ENCODE measurements around the gene MOB3B. TPM values are rescaled to one million over a fixed set of nuclear protein-coding genes. Genes with fewer than 3 reads are reported as not detected.

MOB3B gene
- total RNA-seq, 2 experiments from 2014 or later, result 0.25 to 0.30 TPM

DNA sequence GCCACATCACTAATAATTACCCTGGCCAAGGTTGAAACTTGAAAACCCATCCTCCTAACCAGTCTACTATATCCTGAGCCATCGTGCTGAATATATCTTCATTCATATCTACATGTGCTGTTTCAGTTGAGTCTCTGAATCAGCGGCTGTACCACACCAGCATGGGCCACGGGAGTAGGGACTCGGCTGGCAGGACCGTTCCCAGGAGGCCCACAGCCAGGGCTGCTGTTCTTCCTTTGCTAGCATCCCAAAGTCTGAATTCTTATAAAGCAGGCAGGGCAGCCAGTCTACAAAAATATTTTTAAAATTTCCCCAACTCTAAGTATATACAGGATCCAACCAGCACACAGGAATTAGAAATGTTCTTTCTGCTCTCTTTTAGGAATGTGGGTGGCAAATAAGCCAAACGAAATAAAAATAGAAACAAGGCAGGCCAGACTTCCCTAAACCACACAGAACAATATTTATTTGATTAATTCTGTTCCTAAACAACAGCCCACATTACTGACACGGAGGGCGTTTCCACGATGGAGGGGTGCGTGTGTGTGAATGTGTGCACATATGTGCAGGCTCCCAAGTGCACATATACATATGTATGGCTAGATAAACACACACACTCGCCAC, 189.8 kb downstream of the MOB3B start:
- Histone ChIP-seq H3K27ac (ENCODE audit: low read depth in 1 of 2, low read length in 2 of 2) (no peak overlapping the region), H3K4me3 (ENCODE audit: low read length) (no peak overlapping the region), H3K4me1 (ENCODE audit: insufficient read depth, low read length) (no peaks in the 10 kb centered on the region), H3K9me3 (ENCODE audit: control insufficient read depth in 1 of 2, insufficient read depth in 1 of 2, low read length in 2 of 2) (peaks cover 0 to 3% of the 10 kb centered on the region in 2 experiments), H3K36me3 (ENCODE audit: insufficient read depth, low read length) (no peaks in the 10 kb centered on the region), H3K27me3 (ENCODE audit: control insufficient read depth in 1 of 2, insufficient read depth in 2 of 2, low read length in 2 of 2) (no peaks in the 10 kb centered on the region)
- no peaks in the 10 kb centered on the region for H3K36me3 Mint-ChIP-seq (ENCODE audit: low read depth)
- TF ChIP-seq, protein P1, sequence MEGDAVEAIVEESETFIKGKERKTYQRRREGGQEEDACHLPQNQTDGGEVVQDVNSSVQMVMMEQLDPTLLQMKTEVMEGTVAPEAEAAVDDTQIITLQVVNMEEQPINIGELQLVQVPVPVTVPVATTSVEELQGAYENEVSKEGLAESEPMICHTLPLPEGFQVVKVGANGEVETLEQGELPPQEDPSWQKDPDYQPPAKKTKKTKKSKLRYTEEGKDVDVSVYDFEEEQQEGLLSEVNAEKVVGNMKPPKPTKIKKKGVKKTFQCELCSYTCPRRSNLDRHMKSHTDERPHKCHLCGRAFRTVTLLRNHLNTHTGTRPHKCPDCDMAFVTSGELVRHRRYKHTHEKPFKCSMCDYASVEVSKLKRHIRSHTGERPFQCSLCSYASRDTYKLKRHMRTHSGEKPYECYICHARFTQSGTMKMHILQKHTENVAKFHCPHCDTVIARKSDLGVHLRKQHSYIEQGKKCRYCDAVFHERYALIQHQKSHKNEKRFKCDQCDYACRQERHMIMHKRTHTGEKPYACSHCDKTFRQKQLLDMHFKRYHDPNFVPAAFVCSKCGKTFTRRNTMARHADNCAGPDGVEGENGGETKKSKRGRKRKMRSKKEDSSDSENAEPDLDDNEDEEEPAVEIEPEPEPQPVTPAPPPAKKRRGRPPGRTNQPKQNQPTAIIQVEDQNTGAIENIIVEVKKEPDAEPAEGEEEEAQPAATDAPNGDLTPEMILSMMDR (IDR thresholded peaks at IDR 0.05), result no peak
- no peaks in the 10 kb centered on the region for H3K4me1 Mint-ChIP-seq (ENCODE audit: low read depth)
- H3K4me3 Mint-ChIP-seq, result no peak overlapping the region
- ATAC-seq (ENCODE audit: poor library complexity) (no peak), DNase-seq (no peak)
- ChIA-PET CTCF (no interaction called here), POLR2A (no interaction called here)
- no peak overlapping the region for H3K27ac Mint-ChIP-seq
- H3K9me3 Mint-ChIP-seq, result no peaks in the 10 kb centered on the region
- H3K27me3 Mint-ChIP-seq, result no peaks in the 10 kb centered on the region
- intact Hi-C loops (cut with DNase I, micrococcal nuclease), result loop anchor here in 1 of 2 experiments (5.0 kb wide), 1 partner anchor 208 kb away; no protein-coding TSS in a partner anchor

DNA sequence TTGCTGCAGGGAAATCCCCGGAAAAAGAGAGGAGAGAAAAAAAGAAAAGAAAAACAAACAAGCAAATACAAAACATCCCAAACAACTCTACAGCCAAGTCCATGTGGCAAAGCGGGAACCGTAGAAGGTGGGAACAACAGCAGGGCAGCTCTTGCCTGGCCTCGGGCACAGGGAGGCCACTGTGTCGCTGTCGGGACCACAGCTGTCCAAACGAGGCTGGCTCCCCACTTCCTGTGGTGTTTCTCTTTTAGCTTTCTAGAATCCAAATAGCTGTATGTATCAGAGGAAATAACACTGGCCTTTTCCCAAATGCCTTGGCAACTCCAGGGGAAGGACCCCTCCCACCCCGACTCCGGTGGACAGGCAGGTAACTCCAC, 191.1 kb downstream of the MOB3B start:
- Histone ChIP-seq H3K27ac (ENCODE audit: low read depth in 1 of 2, low read length in 2 of 2) (no peak overlapping the region), H3K36me3 (ENCODE audit: insufficient read depth, low read length) (no peaks in the 10 kb centered on the region), H3K4me3 (ENCODE audit: low read length) (no peak overlapping the region), H3K27me3 (ENCODE audit: control insufficient read depth in 1 of 2, insufficient read depth in 2 of 2, low read length in 2 of 2) (no peaks in the 10 kb centered on the region), H3K9me3 (ENCODE audit: control insufficient read depth in 1 of 2, insufficient read depth in 1 of 2, low read length in 2 of 2) (peaks cover 0 to 3% of the 10 kb centered on the region in 2 experiments), H3K4me1 (ENCODE audit: insufficient read depth, low read length) (no peaks in the 10 kb centered on the region)
- ATAC-seq (ENCODE audit: poor library complexity) (no peak), DNase-seq (no peak)
- intact Hi-C loops (cut with DNase I, micrococcal nuclease), result loop anchor here in 1 of 2 experiments (5.0 kb wide), 1 partner anchor 209 kb away; no protein-coding TSS in a partner anchor
- H3K27me3 Mint-ChIP-seq, result no peaks in the 10 kb centered on the region
- no peak overlapping the region for H3K27ac Mint-ChIP-seq
- H3K4me1 Mint-ChIP-seq (ENCODE audit: low read depth), result no peaks in the 10 kb centered on the region
- POLR2A ChIA-PET, result no interaction called here
- CTCF ChIA-PET, result no interaction called here
- no peaks in the 10 kb centered on the region for H3K36me3 Mint-ChIP-seq (ENCODE audit: low read depth)
- TF ChIP-seq, protein P1 (IDR thresholded peaks at IDR 0.05), result no peak
- no peaks in the 10 kb centered on the region for H3K9me3 Mint-ChIP-seq
- no peak overlapping the region for H3K4me3 Mint-ChIP-seq

DNA sequence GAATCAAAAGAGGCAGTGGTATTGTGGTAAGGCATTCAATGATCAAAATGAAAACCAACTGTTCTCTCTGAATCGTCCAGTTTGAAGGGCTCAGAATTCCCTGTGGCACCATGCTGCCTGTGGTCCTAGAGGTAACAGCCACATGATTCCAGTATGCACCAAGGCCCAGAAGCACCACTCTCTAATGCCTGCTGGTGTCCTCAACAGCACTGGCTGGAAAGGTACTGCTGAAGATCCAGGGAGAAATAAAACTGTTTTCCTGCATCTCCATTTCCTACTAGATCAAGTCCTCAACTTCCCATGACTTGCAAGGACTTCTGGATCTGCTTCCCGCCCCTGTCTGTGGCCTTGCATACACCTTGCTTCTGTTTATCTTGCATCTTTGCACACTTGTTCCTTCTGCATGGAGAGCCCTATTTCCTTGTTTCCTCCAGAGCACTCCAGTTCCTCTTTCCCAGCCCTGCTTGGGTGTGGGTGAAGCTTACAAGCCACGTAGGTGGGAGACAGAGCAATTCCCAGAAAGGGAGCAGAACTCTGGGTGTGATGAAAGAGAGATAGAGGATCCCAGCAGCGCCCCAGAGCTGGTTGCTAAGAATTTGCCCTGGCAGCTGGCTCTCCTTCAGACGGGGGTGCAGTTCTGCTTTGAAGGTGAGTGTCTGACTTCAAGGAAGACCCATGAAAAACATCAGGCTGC, 191.6 kb downstream of the MOB3B start:
- Histone ChIP-seq H3K4me1 (ENCODE audit: insufficient read depth, low read length) (peaks cover 2% of the 10 kb centered on the region), H3K36me3 (ENCODE audit: insufficient read depth, low read length) (no peaks in the 10 kb centered on the region), H3K27ac (ENCODE audit: low read depth in 1 of 2, low read length in 2 of 2) (no peak overlapping the region), H3K9me3 (ENCODE audit: control insufficient read depth in 1 of 2, insufficient read depth in 1 of 2, low read length in 2 of 2) (peaks cover 0 to 3% of the 10 kb centered on the region in 2 experiments), H3K4me3 (ENCODE audit: low read length) (no peak overlapping the region), H3K27me3 (ENCODE audit: control insufficient read depth in 1 of 2, insufficient read depth in 2 of 2, low read length in 2 of 2) (no peaks in the 10 kb centered on the region)
- no peaks in the 10 kb centered on the region for H3K27me3 Mint-ChIP-seq
- H3K36me3 Mint-ChIP-seq (ENCODE audit: low read depth), result no peaks in the 10 kb centered on the region
- H3K9me3 Mint-ChIP-seq, result no peaks in the 10 kb centered on the region
- ChIA-PET POLR2A (no interaction called here), CTCF (no interaction called here)
- DNase-seq (no peak), ATAC-seq (ENCODE audit: poor library complexity) (no peak)
- H3K4me1 Mint-ChIP-seq (ENCODE audit: low read depth), result no peaks in the 10 kb centered on the region
- intact Hi-C loops (cut with DNase I, micrococcal nuclease), result loop anchor here in 1 of 2 experiments (5.0 kb wide), 1 partner anchor 209 kb away; no protein-coding TSS in a partner anchor
- TF ChIP-seq, protein P1 (IDR thresholded peaks at IDR 0.05), result no peak
- no peak overlapping the region for H3K4me3 Mint-ChIP-seq
- no peak overlapping the region for H3K27ac Mint-ChIP-seq
